GM19328 (cell line): ENCODE measurements around the gene ITIH2.
"Not testable (repeated sequence)": the region's sequence is repeated elsewhere in the genome, so short reads cannot be mapped to it uniquely, and the experiment has no call there.

Experiments used
- ATAC-seq: cut with Tn5 transposase; IDR thresholded peaks from one replicate; pipeline ENCODE4 v1.9.1; 2021; ENCODE audit warnings: mild to moderate bottlenecking, moderate library complexity; ENCODE audit not compliant: unreplicated experiment

The ITIH2 gene

DNA sequence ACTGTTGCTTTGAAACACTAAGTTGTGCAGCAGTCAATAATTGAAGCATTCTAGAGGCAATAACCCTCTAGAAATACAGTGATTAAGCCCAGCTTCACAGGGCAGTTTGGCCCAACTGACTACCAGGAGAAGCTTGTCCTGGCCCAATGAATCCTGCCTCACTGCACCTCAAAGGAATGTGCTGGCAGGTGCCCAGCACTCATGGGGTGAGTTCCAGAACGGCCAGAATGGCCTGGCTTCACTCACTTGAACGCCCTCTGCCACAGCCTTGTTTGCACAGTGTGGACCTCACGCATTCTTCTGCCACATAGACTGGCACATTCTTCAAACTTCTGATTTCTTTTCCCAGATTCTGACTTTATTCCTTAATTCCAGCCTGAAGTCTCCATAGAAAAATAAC is 6.6 kb upstream of the ITIH2 start:
- ATAC-seq = no peak

- ATAC-seq = no peak
Observed at GRCh38 chr10:7697426-7697825, 5.7 kb upstream of the ITIH2 start.

DNA sequence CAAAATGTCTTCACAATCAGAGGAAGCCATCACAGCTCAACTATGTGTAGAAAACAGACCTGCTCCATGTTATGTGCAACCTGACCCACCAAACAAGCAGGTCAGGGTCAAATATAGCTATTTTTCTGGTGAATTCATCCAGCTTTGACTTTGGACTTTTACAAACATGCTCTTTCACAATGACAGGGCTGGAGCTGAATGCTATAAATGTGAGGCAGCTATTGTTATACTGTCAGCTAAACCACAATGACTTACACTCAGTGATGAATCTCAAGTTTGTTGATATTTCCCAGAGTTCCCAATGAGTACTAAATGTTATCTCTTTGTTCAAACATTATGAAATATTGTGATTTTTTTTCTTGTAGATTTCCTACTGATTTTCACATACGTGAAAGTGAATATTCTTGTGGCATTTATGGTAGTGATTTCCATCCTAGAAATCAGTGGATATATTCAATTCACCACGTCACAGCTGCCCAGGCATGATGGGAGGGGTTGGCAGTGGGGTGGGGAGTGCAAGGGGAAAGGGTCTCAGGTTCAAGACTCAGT is 2.5 kb upstream of the ITIH2 start:
- no peak for ATAC-seq

GRCh38 chr10:7701158-7701742 is 1.9 kb upstream of the ITIH2 start:
- no peak for ATAC-seq

- ATAC-seq = no peak
Observed at GRCh38 chr10:7702288-7702812, 766 bp upstream of the ITIH2 start.

DNA sequence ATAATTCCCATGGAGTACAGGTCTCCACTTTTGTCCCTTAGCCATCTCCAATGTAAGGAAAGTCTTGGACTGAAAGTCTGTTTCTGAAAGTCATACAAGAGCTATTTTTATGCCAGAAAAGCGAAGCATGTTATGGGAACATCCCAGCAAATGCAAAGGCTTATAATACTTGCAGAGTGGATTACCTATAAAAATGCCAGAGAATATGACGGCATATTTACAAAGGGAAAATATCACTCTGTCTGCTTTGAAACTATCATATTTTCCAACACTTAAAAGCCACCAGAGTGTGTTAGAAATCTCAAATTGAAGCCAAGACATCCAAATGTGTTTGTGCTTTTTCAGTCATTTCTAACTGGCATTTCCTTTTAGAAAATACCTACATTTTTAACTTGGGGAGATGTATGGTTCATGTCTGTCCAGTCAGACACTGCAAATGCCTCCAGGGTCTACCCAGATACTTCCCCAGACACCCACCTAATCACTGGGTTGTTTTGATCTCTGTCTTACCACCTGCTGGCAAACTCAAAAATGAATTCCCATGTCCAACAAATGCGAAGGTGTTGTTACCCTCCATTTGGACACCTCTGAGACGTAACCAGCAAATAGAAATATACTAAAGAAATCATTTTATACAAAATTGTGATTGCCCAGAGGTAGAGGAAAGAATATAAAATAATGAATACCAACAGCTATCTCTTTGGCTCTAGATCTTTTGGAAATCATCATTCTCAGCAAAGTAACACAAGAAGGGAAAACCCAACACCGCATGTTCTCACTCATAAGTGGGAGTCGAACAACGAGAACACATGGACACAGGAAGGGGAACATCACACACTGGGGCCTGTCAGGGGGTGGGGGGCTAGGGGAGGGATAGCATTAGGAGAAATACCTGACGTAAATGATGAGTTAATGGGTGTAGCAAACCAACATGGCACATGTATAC is 1.2 kb downstream of the ITIH2 start:
- ATAC-seq = no peak

DNA sequence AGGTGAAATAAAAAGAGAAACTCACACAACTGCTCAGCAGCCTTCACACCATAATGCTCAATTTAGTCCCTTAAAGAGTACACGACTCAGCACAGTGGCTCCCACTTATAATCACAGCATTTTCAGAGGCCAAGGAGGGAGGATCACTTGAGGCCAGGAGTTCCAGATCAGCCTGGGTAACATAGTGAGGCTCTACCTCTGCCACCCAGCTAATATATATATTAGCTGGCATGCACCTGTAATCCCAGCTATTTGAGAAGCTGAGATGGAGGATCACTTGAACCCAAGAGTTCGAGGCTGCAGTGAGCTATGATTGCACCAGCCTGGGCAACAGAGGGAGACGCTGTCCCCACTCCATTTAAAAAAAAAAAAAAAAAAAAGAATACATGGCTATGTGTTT is 2.2 kb downstream of the ITIH2 start:
- ATAC-seq = no peak

DNA sequence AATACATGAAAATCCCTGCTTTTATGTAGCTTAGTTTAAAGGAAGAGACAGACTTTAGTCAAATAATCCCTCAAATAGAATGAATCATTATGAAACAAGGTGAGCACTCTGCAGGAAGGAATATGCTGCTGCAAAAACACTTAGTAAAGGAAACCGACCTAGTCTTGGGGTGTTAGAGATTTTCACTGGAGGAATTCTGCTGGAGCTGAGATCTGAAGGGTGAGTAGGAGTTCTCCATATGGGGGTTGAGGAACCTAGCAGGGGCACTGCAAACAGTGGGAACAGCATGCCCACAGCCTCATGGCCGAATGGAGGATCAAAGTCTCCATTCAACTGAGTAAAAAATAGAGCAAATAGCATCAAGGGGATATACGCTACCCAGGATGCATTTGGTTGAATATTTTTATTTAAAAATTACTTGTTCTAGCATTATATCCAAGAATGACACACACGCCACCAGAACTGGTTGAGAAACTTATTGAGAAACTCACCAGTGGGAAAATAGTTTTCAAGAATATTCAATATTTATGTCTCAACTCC is 3.5 kb downstream of the ITIH2 start:
- ATAC-seq = no peak

DNA sequence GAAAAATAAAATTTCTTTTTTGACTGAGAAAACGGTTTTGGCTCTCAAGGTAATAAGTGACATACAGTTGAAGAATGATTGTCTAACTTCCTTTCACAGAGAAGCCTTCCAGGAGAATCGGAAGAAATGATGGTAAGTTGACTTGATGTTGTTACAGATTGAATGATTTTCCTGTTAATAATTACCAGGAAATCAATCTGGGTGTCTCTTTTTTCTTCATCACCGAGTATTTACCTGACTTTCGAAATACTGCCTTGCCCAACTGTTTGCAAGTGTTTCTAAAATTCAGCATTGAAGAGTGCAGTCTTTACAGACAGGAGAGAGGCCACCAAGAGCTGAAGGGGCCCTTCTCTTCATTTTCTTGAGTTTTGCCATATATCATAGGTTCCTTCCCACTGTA is 4.0 kb downstream of the ITIH2 start:
- no peak for ATAC-seq

GRCh38 chr10:7707858-7708622 is 4.9 kb downstream of the ITIH2 start:
- no peak for ATAC-seq

- ATAC-seq = no peak
Observed at GRCh38 chr10:7708832-7709231, 5.7 kb downstream of the ITIH2 start.

DNA sequence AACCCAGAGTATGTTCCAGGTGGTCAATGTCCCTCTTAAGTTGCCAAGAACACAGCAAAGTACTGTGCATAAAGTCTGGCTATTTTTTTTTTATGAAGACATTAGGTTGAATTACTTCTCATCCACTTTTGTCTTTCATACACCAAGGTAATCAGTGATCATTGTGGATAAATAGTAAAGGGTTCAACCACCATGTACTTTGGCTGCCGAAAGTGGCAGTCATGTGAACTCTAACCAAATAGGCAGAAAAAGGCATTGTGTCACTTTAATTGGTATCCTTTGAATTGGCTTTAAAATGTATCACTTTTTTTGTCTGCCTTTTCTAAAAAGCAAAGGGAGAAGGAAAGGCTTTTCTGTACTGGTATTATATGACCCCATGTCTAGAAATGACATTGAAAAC is 7.3 kb downstream of the ITIH2 start:
- no peak for ATAC-seq

- ATAC-seq = not testable (repeated sequence)
Observed at GRCh38 chr10:7711075-7711474, 8.0 kb downstream of the ITIH2 start.

DNA sequence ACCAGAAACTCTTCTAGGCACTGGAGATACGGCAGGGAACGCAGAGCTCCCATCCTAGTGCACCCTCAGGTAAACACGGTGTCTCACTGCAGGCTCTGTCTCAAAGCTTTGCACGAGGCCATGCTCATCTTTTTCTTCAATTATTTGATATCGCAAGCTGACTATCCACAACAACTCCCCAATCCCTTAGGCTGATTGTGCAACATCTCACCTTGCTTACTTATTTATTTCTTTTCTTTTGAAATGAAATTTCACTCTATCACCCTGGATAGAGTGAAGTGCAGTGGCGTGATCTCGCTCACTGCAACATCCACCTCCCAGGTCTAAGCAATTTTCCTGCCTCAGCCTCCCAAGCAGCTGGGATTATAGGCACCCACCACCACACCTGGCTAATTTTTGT is 12.4 kb downstream of the ITIH2 start:
- no peak for ATAC-seq

GRCh38 chr10:7717767-7718166 is 14.7 kb downstream of the ITIH2 start:
- no peak for ATAC-seq

DNA sequence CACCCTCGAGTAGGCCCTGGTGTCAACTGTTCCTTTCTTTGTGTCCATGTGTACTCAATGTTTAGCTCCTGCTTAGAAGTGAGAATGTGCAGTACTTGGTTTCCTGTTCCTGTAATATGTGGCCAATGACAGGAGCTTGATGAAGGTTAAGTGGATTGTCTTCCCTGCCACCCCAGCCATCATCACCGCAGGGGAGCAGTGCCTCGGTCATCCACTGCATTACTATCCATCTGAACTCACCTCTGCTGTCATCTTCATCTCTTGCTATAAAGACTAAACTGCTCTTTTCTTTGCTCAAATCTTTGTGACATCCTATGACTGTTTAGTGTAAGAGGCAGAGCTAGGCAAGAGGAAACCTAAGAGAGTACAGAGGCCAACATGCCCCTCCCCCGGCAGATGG is 15.6 kb downstream of the ITIH2 start:
- no peak for ATAC-seq

DNA sequence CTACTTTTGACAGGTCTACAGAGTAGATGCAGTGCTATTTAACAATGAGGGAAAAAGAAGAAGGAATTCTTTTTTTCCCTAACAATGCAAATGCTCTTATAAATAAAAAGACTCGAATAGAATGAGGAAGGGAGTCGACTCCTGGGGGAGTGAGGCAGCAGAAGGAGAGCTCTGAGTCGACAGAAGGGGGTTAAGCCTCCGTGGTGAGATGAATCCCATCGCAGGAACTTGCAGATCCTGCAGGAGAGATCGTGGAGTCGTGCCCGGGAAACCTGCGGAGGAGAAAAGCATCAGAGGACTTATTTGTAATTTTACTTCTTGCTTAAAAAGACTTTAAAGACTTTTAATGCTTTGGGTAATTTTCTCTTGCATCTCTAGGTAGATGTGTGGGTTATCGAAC is 17.4 kb downstream of the ITIH2 start:
- no peak for ATAC-seq

DNA sequence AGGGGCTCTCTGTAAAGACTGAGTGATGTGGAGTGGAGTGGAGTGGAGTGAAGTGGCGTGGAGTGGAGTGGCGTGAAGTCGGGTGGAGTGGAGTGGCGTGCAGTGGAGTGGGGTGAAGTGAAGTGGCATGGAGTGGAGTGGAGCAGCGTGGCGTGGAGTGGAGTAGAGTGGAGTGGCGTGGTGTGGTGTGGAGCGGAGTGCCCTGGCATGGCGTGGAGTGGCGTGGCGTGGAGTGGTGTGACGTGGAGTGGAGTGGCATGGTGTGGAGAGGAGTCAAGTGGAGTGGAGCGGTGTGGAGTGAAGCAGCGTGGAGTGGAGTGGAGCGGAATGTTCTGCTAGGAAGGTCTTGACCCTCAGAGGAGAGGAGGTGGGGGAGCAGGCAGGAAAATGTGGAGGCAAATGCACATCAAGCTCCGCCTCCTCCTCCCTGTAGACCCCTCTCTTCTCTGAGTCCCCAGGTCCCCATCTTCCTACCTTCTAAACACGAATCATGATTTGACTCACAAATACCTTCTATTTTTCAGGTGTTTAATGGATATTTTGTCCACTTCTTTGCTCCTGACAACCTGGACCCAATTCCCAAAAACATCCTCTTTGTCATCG is 19.9 kb downstream of the ITIH2 start:
- ATAC-seq = no peak

DNA sequence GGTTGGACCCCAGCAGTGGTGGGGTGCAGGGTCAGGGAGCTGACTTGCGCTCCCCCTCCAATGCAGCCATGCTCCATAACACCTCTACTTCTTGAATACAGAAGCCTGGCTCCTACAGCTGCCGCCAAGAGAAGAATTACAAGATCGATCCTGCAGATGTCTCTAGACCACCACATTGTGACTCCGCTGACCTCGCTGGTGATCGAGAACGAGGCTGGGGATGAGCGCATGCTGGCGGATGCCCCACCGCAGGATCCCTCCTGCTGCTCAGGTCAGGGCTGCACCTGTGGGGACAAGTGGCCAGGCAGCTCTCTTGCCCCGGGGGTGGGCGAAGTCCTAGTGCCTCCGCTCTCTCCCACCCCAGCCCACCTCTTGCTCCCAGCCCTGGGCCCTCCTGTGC is 31.7 kb downstream of the ITIH2 start:
- ATAC-seq = no peak
